GM12878 (cell line): ENCODE results near the gene KCNK4. TPM values are rescaled to one million over a fixed set of nuclear protein-coding genes. Genes with fewer than 3 reads are reported as not detected.

Experiments used
- ATF3 ChIP-seq: IDR thresholded peaks from 2 replicates; pipeline ENCODE4 v1.6.1; 2011; ENCODE audit warnings: low read depth, mild to moderate bottlenecking, low read length, moderate library complexity, borderline replicate concordance; ENCODE audit errors: extremely low read depth
- BACH1 ChIP-seq: fragments of 450-650 bp; IDR thresholded peaks from 2 replicates; pipeline ENCODE4 v1.6.1; 2017; ENCODE audit warnings: mild to moderate bottlenecking, borderline replicate concordance
- BMI1 ChIP-seq: fragments of 450-650 bp; IDR thresholded peaks from 2 replicates; pipeline ENCODE4 v1.6.1; 2016; ENCODE audit warnings: mild to moderate bottlenecking, moderate library complexity, borderline replicate concordance
- CBX3 ChIP-seq: fragments of 200-600 bp; sonication (generic); IDR thresholded peaks from 2 replicates; pipeline ENCODE4 v1.6.1; 2016; ENCODE audit warnings: low read depth, borderline replicate concordance
- CREM ChIP-seq: IDR thresholded peaks from 2 replicates; pipeline ENCODE4 v1.6.1; 2014; ENCODE audit warnings: antibody characterized with exemption, low read depth
- EZH2 ChIP-seq: IDR thresholded peaks from 2 replicates; pipeline ENCODE4 v1.6.1; 2012; ENCODE audit warnings: low read depth, mild to moderate bottlenecking, control low read depth, inconsistent platforms, low read length, borderline replicate concordance; ENCODE audit not compliant: control insufficient read depth
- HDGF ChIP-seq: fragments of 450-650 bp; IDR thresholded peaks from 2 replicates; pipeline ENCODE4 v1.6.1; 2016; ENCODE audit warnings: antibody characterized with exemption
- HSF1 ChIP-seq: fragments of 150-350 bp; IDR thresholded peaks from 2 replicates; pipeline ENCODE4 v1.6.1; 2014; ENCODE audit warnings: mild to moderate bottlenecking, low read depth, low read length
- JUNB ChIP-seq: IDR thresholded peaks from 2 replicates; pipeline ENCODE4 v1.6.1; 2016; ENCODE audit warnings: antibody characterized with exemption, mild to moderate bottlenecking
- LARP7 ChIP-seq: fragments of 450-650 bp; IDR thresholded peaks from 2 replicates; pipeline ENCODE4 v1.6.1; 2017; ENCODE audit warnings: mild to moderate bottlenecking
- NFYA ChIP-seq: IDR thresholded peaks from 2 replicates; pipeline ENCODE4 v1.6.1; 2011; ENCODE audit warnings: low read depth, mild to moderate bottlenecking, low read length, improper control_type of control experiment, borderline replicate concordance
- NKRF ChIP-seq: fragments of 450-650 bp; conservative IDR thresholded peaks from 2 replicates; pipeline ENCODE4 v1.6.1; 2017; ENCODE audit warnings: mild to moderate bottlenecking, moderate library complexity
- PKNOX1 ChIP-seq: fragments of 450-650 bp; IDR thresholded peaks from 2 replicates; pipeline ENCODE4 v1.6.1; 2016; ENCODE audit warnings: mild to moderate bottlenecking
- RELB ChIP-seq: fragments of 450-650 bp; IDR thresholded peaks from 2 replicates; pipeline ENCODE4 v1.6.1; 2017; ENCODE audit warnings: low read depth, mild to moderate bottlenecking, moderate library complexity
- SKIL ChIP-seq: fragments of 450-650 bp; IDR thresholded peaks from 2 replicates; pipeline ENCODE4 v1.6.1; 2017; ENCODE audit warnings: mild to moderate bottlenecking, low read depth, inconsistent platforms; ENCODE audit not compliant: poor library complexity, severe bottlenecking
- STAT1 ChIP-seq: fragments of 450-650 bp; conservative IDR thresholded peaks from 2 replicates; pipeline ENCODE4 v1.6.1; 2014; ENCODE audit warnings: antibody characterized with exemption, mild to moderate bottlenecking
- TBL1XR1 ChIP-seq: IDR thresholded peaks from 2 replicates; pipeline ENCODE4 v1.6.1; 2012; ENCODE audit warnings: low read depth, low read length, improper control_type of control experiment
- TCF3 ChIP-seq: IDR thresholded peaks from 2 replicates; pipeline ENCODE4 v1.6.1; 2012; ENCODE audit warnings: low read depth, mild to moderate bottlenecking, low read length, borderline replicate concordance; ENCODE audit not compliant: insufficient read depth
- USF2 ChIP-seq: IDR thresholded peaks from 2 replicates; pipeline ENCODE4 v1.6.1; 2011; ENCODE audit warnings: low read depth, low read length, improper control_type of control experiment, borderline replicate concordance
- ZSCAN29 ChIP-seq: fragments of 450-650 bp; IDR thresholded peaks from 2 replicates; pipeline ENCODE4 v1.6.1; 2017; ENCODE audit warnings: mild to moderate bottlenecking, moderate library complexity
- polyA plus RNA-seq, 11 experiments: library from polyadenylated mRNA; depleted of rRNA in 4 of 11; unstranded in 6 of 11; stranded (reverse) in 5 of 11; fragments of >200 nt; fragmentation: Nextera tagmentation in 4 of 11; fragmentation: Illumina TruSeq in 1 of 11; extraction: Ambion mirVana in 4 of 11; extraction: Trizol in 1 of 11; gene quantifications; 1 replicate in 1 of 11; 2 replicates in 10 of 11; pipeline versions ENCODE4 v1.2.1 to v1.2.3, GENCODE V29; 2011 to 2016; ENCODE audit warnings: inconsistent platforms in 2 of 11, missing spikeins in 2 of 11, low read depth in 1 of 11
- total RNA-seq, 4 experiments: library from RNA; depleted of rRNA in 3 of 4; stranded (reverse); fragments of >200 nt in 3 of 4; fragmentation: Illumina TruSeq in 1 of 4; extraction: Trizol in 1 of 4; gene quantifications; 2 replicates each; pipeline versions ENCODE4 v1.2.1 to v1.2.3, GENCODE V29; 2013 to 2021

KCNK4 gene
- total and polyA plus RNA-seq, 10 of the 15 experiments (the other 5 are each of a cell fraction or from before 2014, with no cell fraction given): 0.04 TPM; not detected in 9

- no peak for TF ChIP-seq HSF1
- peak; percentile 51 for TF ChIP-seq BACH1
- TF ChIP-seq NKRF: peak; percentile 71; the same call in 1 of the 2 replicates
- no peak for TF ChIP-seq JUNB
- no peak for TF ChIP-seq CBX3
- TF ChIP-seq EZH2: no peak
- TF ChIP-seq HDGF: no peak
- no peak for TF ChIP-seq ZSCAN29
- TF ChIP-seq TBL1XR1: peak; percentile 9; the same call in 1 of the 2 replicates
- peak; percentile 92 for TF ChIP-seq TCF3
- TF ChIP-seq SKIL: peak; percentile 62
- TF ChIP-seq LARP7: peak; percentile 28; the same call in 1 of the 2 replicates
- TF ChIP-seq CREM: peak; percentile 24; the same call in 1 of the 2 replicates
- TF ChIP-seq BMI1: no peak
- TF ChIP-seq RELB: peak; percentile 72
- no peak for TF ChIP-seq ATF3
- no peak for TF ChIP-seq USF2
- no peak for TF ChIP-seq NFYA
- TF ChIP-seq STAT1: no peak
- peak; percentile 55; the same call in 1 of the 2 replicates for TF ChIP-seq PKNOX1
These were observed 48.8 kb downstream of the KCNK4 start, which contains the start of gene CCDC88B (continued) for GRCh38 chr11:64339754-64340408.
